Natural killer cell (primary cell): Measurements from ENCODE around the gene TTLL1. TPM values are rescaled to one million over a fixed set of nuclear protein-coding genes. Genes with fewer than 3 reads are reported as not detected.

Source experiments
- ATAC-seq, 3 donors: fragments of 150-1000 bp in 2 of 3; fragments of 200-7000 bp in 1 of 3; cut with Tn5 transposase; 1 replicate in 1 of 3; 2 replicates in 2 of 3; pipeline ENCODE4 v1.10.0; 2021; ENCODE audit warnings: mild to moderate bottlenecking in 2 of 3, moderate library complexity in 2 of 3
- DNase-seq, 2 donors: peaks; one replicate each; pipeline versions ENCODE4 v3.0.0 to v3.0.0-alpha.2; 2013 to 2021; ENCODE audit warnings: mixed read lengths in 1 of 2
- H3K27ac ChIP-seq: one replicate; pipeline ENCODE4 v1.5.1; 2013; ENCODE audit warnings: mild to moderate bottlenecking, low read length
- H3K27me3 ChIP-seq: one replicate; pipeline ENCODE4 v1.6.1; 2013; ENCODE audit warnings: low read length; ENCODE audit not compliant: control insufficient read depth, insufficient read depth
- H3K36me3 ChIP-seq: one replicate; pipeline ENCODE4 v1.6.1; 2013; ENCODE audit warnings: low read length; ENCODE audit not compliant: control insufficient read depth, insufficient read depth
- H3K4me1 ChIP-seq: one replicate; pipeline ENCODE4 v1.6.1; 2013; ENCODE audit warnings: low read length; ENCODE audit not compliant: control insufficient read depth, insufficient read depth
- H3K4me3 ChIP-seq: one replicate; pipeline ENCODE4 v1.5.1; 2013; ENCODE audit warnings: low read length
- H3K9me3 ChIP-seq: one replicate; pipeline ENCODE4 v1.6.1; 2013; ENCODE audit warnings: low read length; ENCODE audit not compliant: control insufficient read depth, insufficient read depth
- H3K27ac Mint-ChIP-seq, 2 donors: one replicate each; pipeline ENCODE4 v1.8.0; 2022; ENCODE audit warnings: mild to moderate bottlenecking in 2 of 2, mixed read lengths in 2 of 2, moderate library complexity in 1 of 2
- H3K27me3 Mint-ChIP-seq, 2 donors: one replicate each; pipeline ENCODE4 v1.8.0; 2022; ENCODE audit warnings: low read depth in 2 of 2, mixed read lengths in 2 of 2
- H3K36me3 Mint-ChIP-seq: one replicate; pipeline ENCODE4 v1.8.0; 2022; ENCODE audit warnings: mixed read lengths
- H3K4me1 Mint-ChIP-seq, 2 donors: one replicate each; pipeline ENCODE4 v1.8.0; 2022; ENCODE audit warnings: mixed read lengths in 2 of 2
- H3K4me3 Mint-ChIP-seq: one replicate; pipeline ENCODE4 v1.8.0; 2022; ENCODE audit warnings: mild to moderate bottlenecking, moderate library complexity, mixed read lengths
- H3K9me3 Mint-ChIP-seq, 2 donors: one replicate each; pipeline ENCODE4 v1.8.0; 2022; ENCODE audit warnings: mixed read lengths in 2 of 2
- CTCF ChIP-seq: fragments of 200-600 bp; IDR thresholded peaks from one replicate; pipeline ENCODE4 v1.8.0; 2022; ENCODE audit warnings: antibody characterized with exemption
- WGBS: methylation state at CpG from one replicate; pipeline ENCODE4 v1.1.7; 2013; ENCODE audit warnings: missing lambda C conversion rate; ENCODE audit not compliant: insufficient coverage; 5-methylcytosine and 5-hydroxymethylcytosine counted together
- intact Hi-C: fragments of 100-400 bp; cut with micrococcal nuclease; formaldehyde crosslinking; loops from one replicate; pipeline ENCODE4 v1.14.2; 2022
- total RNA-seq, 4 donors: library from RNA; stranded (reverse); fragments of 120-200 nt in 1 of 4; gene quantifications; one replicate each; pipeline versions ENCODE4 v1.2.3 to v1.2.4, GENCODE V29; 2013 to 2022

Gene TTLL1
- total RNA-seq, 3 donors from 2014 or later (not counting 1 experiment from before 2014, with no cell fraction given) = 4.4 to 6.5 (median 6.0) TPM

GRCh38 chr22:43012390-43012789 lies 76.8 kb downstream of the TTLL1 start:
- Mint-ChIP-seq H3K4me1 (peaks cover 31 to 32% of the 10 kb centered on the region in 2 donors), H3K27ac (no peak overlapping the region), H3K4me3 (no peak overlapping the region), H3K27me3 (no peaks in the 10 kb centered on the region), H3K9me3 (no peaks in the 10 kb centered on the region), H3K36me3 (no peaks in the 10 kb centered on the region)
- Histone ChIP-seq H3K27me3 (no peaks in the 10 kb centered on the region), H3K9me3 (no peaks in the 10 kb centered on the region), H3K27ac (no peak overlapping the region), H3K4me1 (peaks cover 19% of the 10 kb centered on the region), H3K4me3 (no peak overlapping the region), H3K36me3 (no peaks in the 10 kb centered on the region)
- ATAC-seq (no peak), DNase-seq (no peak)
- WGBS = 93% methylated on average over 6 of the region's 6 CpGs
- TF ChIP-seq CTCF = no peak
- intact Hi-C loops = loop anchor here (10.0 kb wide), 2 partner anchors 118 to 148 kb away; no protein-coding TSS in a partner anchor

- no peaks in the 10 kb centered on the region for H3K27me3 Mint-ChIP-seq
- H3K9me3 ChIP-seq = no peaks in the 10 kb centered on the region
- peaks cover 32 to 39% of the 10 kb centered on the region in 2 donors for H3K4me1 Mint-ChIP-seq
- H3K4me3 Mint-ChIP-seq = no peak overlapping the region
- 93% methylated on average over 7 of the region's 7 CpGs for WGBS
- no peaks in the 10 kb centered on the region for H3K9me3 Mint-ChIP-seq
- H3K27ac ChIP-seq = no peak overlapping the region
- TF ChIP-seq CTCF = no peak
- no peak overlapping the region for H3K27ac Mint-ChIP-seq
- ATAC-seq (no peak), DNase-seq (no peak)
- no peak overlapping the region for H3K4me3 ChIP-seq
- no peaks in the 10 kb centered on the region for H3K36me3 ChIP-seq
- no peaks in the 10 kb centered on the region for H3K27me3 ChIP-seq
- no peaks in the 10 kb centered on the region for H3K36me3 Mint-ChIP-seq
- H3K4me1 ChIP-seq = peaks cover 19% of the 10 kb centered on the region
- intact Hi-C loops = loop anchor here (10.0 kb wide), 2 partner anchors 116 to 146 kb away; no protein-coding TSS in a partner anchor
Observed at GRCh38 chr22:43011079-43011478, 78.1 kb downstream of the TTLL1 start.

- Mint-ChIP-seq H3K4me3 (no peak overlapping the region), H3K27ac (no peak overlapping the region)
Observed at GRCh38 chr22:43009444-43009843, 79.7 kb downstream of the TTLL1 start.

More at GRCh38 chr22:43009444-43009843, 79.7 kb downstream of the TTLL1 start:
- TF ChIP-seq CTCF = no peak
- H3K9me3 ChIP-seq = no peaks in the 10 kb centered on the region
- H3K27me3 Mint-ChIP-seq = no peaks in the 10 kb centered on the region
- peaks cover 15% of the 10 kb centered on the region for H3K4me1 ChIP-seq
- no peak for DNase-seq
- no peaks in the 10 kb centered on the region for H3K9me3 Mint-ChIP-seq
- no peak overlapping the region for H3K4me3 ChIP-seq
- H3K27me3 ChIP-seq = no peaks in the 10 kb centered on the region
- no peaks in the 10 kb centered on the region for H3K36me3 Mint-ChIP-seq
- intact Hi-C loops = no loop called here
- WGBS = 97% methylated on average over 2 of the region's 4 CpGs
- no peak overlapping the region for H3K27ac ChIP-seq
- peaks cover 35 to 39% of the 10 kb centered on the region in 2 donors for H3K4me1 Mint-ChIP-seq
- no peak for ATAC-seq
- H3K36me3 ChIP-seq = no peaks in the 10 kb centered on the region
